OCI-LY7 (cell line): Measurements from ENCODE around the gene PARD3B.

ENCODE experiments used
- CTCF ChIP-seq: fragments of 200-600 bp; sonication (generic); conservative IDR thresholded peaks from 2 replicates; pipeline ENCODE4 v1.5.1; 2014; ENCODE audit warnings: mild to moderate bottlenecking, antibody characterized with exemption, low read length, moderate library complexity, mixed read lengths
- EZH2phosphoT487 ChIP-seq: fragments of 200-600 bp; sonication (generic); IDR thresholded peaks from 2 replicates; pipeline ENCODE4 v1.6.1; 2018; ENCODE audit warnings: low read depth, borderline replicate concordance, mild to moderate bottlenecking, mixed run types, antibody characterized with exemption, low read length, moderate library complexity, mixed read lengths

GRCh38 chr2:205439621-205440020, 894.3 kb downstream of the PARD3B start:
- TF ChIP-seq CTCF (no peak), EZH2phosphoT487 (no peak)
